ENCODE data around the gene TRAPPC12.
"Not testable (repeated sequence)": the region's sequence is repeated elsewhere in the genome, so short reads cannot be mapped to it uniquely, and the experiment has no call there.

Gene TRAPPC12

DNA sequence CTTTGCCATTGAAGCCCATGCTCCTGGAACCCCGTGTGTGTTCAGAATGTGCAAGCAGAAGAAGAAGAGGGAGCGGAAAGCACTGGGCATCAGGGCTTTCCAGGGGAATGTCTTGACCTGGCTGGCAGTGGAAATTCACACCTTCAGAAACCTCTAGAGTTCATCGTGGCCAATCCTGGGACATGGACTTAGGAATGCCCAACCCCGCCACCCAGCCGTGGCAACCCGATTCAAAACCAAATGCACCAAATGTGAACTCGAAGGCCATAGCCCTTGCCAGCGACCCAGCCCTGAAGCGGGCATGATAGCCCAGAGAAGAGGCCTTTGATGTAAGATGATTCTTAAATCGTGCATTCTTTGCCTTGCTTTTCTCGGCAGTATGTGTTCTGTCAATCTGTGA lies 70.4 kb downstream of the TRAPPC12 start:
- Histone ChIP-seq H3K27me3 (ENCODE audit: insufficient read depth, low read length) (no peaks in the 10 kb centered on the region), H3K36me3 (ENCODE audit: insufficient read depth, low read length) (peaks cover 49% of the 10 kb centered on the region), H3K4me1 (ENCODE audit: insufficient read depth, low read length) (no peaks in the 10 kb centered on the region), H3K9me3 (ENCODE audit: low read length) (peaks cover 6% of the 10 kb centered on the region), H2AFZ (ENCODE audit: low read depth, low read length) (no peak overlapping the region), H3K4me3 (ENCODE audit: low read length) (no peak overlapping the region)

- Histone ChIP-seq H2AFZ (ENCODE audit: low read depth, low read length) (no peak overlapping the region), H3K4me3 (ENCODE audit: low read length) (no peak overlapping the region), H3K4me1 (ENCODE audit: insufficient read depth, low read length) (no peaks in the 10 kb centered on the region), H3K27me3 (ENCODE audit: insufficient read depth, low read length) (no peaks in the 10 kb centered on the region), H3K36me3 (ENCODE audit: insufficient read depth, low read length) (peaks cover 45% of the 10 kb centered on the region), H3K9me3 (ENCODE audit: low read length) (peaks cover 6% of the 10 kb centered on the region)
Observed at GRCh38 chr2:3450385-3451010, 71.0 kb downstream of the TRAPPC12 start.

- H3K36me3 ChIP-seq (ENCODE audit: insufficient read depth, low read length), result peaks cover 42% of the 10 kb centered on the region
- no peak overlapping the region for H2AFZ ChIP-seq (ENCODE audit: low read depth, low read length)
- H3K4me3 ChIP-seq (ENCODE audit: low read length), result no peak overlapping the region
- no peaks in the 10 kb centered on the region for H3K4me1 ChIP-seq (ENCODE audit: insufficient read depth, low read length)
- H3K9me3 ChIP-seq (ENCODE audit: low read length), result peaks cover 6% of the 10 kb centered on the region
- no peaks in the 10 kb centered on the region for H3K27me3 ChIP-seq (ENCODE audit: insufficient read depth, low read length)
Observed at GRCh38 chr2:3451169-3451568, 71.7 kb downstream of the TRAPPC12 start.

DNA sequence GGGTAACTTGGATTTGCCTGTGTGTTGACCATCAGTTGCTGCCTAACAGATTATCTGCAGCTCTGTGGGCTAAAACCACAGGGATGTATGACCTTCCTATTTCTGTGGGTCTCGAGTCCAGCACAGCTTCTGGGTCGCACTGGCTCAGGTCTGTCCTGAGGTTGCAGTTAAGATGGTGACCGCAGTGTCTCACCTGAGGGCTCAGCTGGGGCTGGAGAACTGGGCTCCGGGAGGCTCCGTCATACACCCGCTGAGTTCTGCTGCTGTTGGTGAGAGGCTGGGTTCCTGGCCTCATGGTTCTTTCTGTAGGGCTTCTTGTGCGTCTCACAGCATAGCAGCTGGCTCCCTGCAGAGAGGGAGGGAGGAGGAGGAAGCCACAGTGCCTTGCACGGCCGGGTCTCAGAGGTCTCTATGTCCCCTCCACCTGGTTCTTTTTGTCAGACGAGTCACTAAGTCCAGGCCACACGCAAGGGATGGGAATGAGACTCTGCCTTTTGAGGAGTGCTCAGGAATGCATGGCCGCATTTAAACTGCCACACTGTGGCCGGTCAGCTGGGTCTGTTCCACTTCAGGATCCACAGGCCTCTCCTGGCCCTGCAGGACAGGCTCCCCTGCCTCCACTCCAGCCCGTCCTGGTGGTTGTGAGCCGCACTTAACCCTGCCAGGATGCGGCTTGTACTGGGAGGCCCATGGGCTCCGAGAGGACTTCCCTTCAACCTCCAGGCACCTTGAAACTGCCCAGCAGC lies 72.6 kb downstream of the TRAPPC12 start:
- Histone ChIP-seq H3K9me3 (ENCODE audit: low read length) (peaks cover 6% of the 10 kb centered on the region), H3K36me3 (ENCODE audit: insufficient read depth, low read length) (peaks cover 43% of the 10 kb centered on the region), H3K4me1 (ENCODE audit: insufficient read depth, low read length) (no peaks in the 10 kb centered on the region), H2AFZ (ENCODE audit: low read depth, low read length) (no peak overlapping the region), H3K27me3 (ENCODE audit: insufficient read depth, low read length) (no peaks in the 10 kb centered on the region), H3K4me3 (ENCODE audit: low read length) (no peak overlapping the region)

DNA sequence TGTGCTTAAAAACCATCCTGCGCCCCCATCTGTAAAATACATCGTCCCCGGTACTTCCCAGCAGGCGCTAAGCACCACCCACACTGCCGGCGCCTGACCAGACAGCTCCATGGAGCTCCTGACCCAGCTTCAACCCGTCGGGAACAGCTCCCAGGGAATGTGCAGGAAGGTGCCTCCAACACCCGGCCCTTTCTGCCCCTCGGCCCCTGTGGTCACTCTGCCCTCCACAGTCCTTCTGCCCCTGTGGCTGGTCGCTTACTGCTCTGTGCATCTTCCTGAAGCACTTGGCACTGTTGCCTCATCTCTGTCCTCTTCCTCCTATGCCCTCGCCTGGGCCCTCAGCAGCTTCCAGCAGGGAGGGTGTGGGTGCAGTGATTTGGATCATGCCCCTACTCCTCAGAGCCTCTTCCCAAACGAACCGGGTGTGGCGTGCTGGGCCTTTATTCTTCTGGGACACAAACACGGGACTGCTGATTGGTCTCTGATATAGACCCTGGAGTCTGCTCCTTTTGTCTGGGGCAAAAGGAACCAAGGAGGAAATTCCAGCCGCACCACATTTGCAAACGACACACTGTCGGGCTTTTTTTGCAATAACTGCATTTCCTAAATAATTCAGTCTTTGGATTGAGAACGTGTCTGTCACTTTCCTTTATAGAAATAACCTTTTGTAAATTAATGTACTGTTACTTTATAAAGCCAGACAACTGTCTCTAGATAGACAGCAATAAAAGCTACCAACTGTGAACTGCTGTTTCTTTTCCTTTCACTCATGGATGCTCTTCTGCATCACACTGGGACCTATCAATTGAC lies 73.9 kb downstream of the TRAPPC12 start:
- Histone ChIP-seq H3K4me1 (ENCODE audit: insufficient read depth, low read length) (no peaks in the 10 kb centered on the region), H2AFZ (ENCODE audit: low read depth, low read length) (no peak overlapping the region), H3K9me3 (ENCODE audit: low read length) (peaks cover 6% of the 10 kb centered on the region), H3K36me3 (ENCODE audit: insufficient read depth, low read length) (peaks cover 46% of the 10 kb centered on the region), H3K27me3 (ENCODE audit: insufficient read depth, low read length) (no peaks in the 10 kb centered on the region), H3K4me3 (ENCODE audit: low read length) (no peak overlapping the region)

GRCh38 chr2:3454005-3454404 lies 74.5 kb downstream of the TRAPPC12 start:
- H3K27me3 ChIP-seq (ENCODE audit: insufficient read depth, low read length); H3K9me3 ChIP-seq (ENCODE audit: low read length); H2AFZ ChIP-seq (ENCODE audit: low read depth, low read length); H3K4me1 ChIP-seq (ENCODE audit: insufficient read depth, low read length); H3K4me3 ChIP-seq (ENCODE audit: low read length): not testable (repeated sequence)
- peaks cover 45% of the 10 kb centered on the region for H3K36me3 ChIP-seq (ENCODE audit: insufficient read depth, low read length)

- H3K27me3 ChIP-seq (ENCODE audit: insufficient read depth, low read length), result no peaks in the 10 kb centered on the region
- no peaks in the 10 kb centered on the region for H3K4me1 ChIP-seq (ENCODE audit: insufficient read depth, low read length)
- no peak overlapping the region for H2AFZ ChIP-seq (ENCODE audit: low read depth, low read length)
- peaks cover 6% of the 10 kb centered on the region for H3K9me3 ChIP-seq (ENCODE audit: low read length)
- no peak overlapping the region for H3K4me3 ChIP-seq (ENCODE audit: low read length)
- peaks cover 41% of the 10 kb centered on the region for H3K36me3 ChIP-seq (ENCODE audit: insufficient read depth, low read length)
Observed at GRCh38 chr2:3454802-3455201, 75.3 kb downstream of the TRAPPC12 start.

DNA sequence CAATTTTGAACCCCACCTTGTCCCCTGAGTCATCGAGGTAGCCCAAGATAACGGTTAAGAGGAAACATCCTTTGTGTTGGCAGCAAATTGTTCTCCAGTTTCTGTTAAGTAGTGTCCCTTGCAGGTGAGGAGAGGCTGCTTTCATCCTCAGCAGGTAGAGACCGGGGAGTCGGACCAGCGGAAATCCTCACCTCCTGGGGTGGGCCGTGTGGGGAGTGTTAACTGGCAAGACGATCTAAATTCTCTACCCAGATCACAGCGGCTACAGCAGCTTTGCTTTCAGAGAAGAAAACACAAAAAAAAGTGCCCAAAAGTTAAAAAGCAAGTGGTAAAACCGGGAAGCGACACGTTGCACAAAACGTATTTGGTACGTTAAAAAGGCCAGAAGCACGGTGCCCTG lies 76.6 kb downstream of the TRAPPC12 start:
- H2AFZ ChIP-seq (ENCODE audit: low read depth, low read length), result no peak overlapping the region
- H3K36me3 ChIP-seq (ENCODE audit: insufficient read depth, low read length), result peaks cover 35% of the 10 kb centered on the region
- H3K4me1 ChIP-seq (ENCODE audit: insufficient read depth, low read length), result no peaks in the 10 kb centered on the region
- H3K27me3 ChIP-seq (ENCODE audit: insufficient read depth, low read length), result no peaks in the 10 kb centered on the region
- H3K9me3 ChIP-seq (ENCODE audit: low read length), result peaks cover 6% of the 10 kb centered on the region
- H3K4me3 ChIP-seq (ENCODE audit: low read length), result no peak overlapping the region

- Histone ChIP-seq H2AFZ (ENCODE audit: low read depth, low read length) (no peak overlapping the region), H3K36me3 (ENCODE audit: insufficient read depth, low read length) (peaks cover 30% of the 10 kb centered on the region), H3K27me3 (ENCODE audit: insufficient read depth, low read length) (no peaks in the 10 kb centered on the region), H3K4me3 (ENCODE audit: low read length) (no peak overlapping the region), H3K4me1 (ENCODE audit: insufficient read depth, low read length) (peaks cover 2% of the 10 kb centered on the region), H3K9me3 (ENCODE audit: low read length) (peaks cover 6% of the 10 kb centered on the region)
Observed at GRCh38 chr2:3457524-3458395, 78.3 kb downstream of the TRAPPC12 start.

- H3K4me3 ChIP-seq (ENCODE audit: low read length), result no peak overlapping the region
- peaks cover 6% of the 10 kb centered on the region for H3K9me3 ChIP-seq (ENCODE audit: low read length)
- no peak overlapping the region for H2AFZ ChIP-seq (ENCODE audit: low read depth, low read length)
- H3K36me3 ChIP-seq (ENCODE audit: insufficient read depth, low read length), result peaks cover 25% of the 10 kb centered on the region
- H3K27me3 ChIP-seq (ENCODE audit: insufficient read depth, low read length), result no peaks in the 10 kb centered on the region
- peaks cover 2% of the 10 kb centered on the region for H3K4me1 ChIP-seq (ENCODE audit: insufficient read depth, low read length)
Observed at GRCh38 chr2:3458396-3459184, 79.1 kb downstream of the TRAPPC12 start.

DNA sequence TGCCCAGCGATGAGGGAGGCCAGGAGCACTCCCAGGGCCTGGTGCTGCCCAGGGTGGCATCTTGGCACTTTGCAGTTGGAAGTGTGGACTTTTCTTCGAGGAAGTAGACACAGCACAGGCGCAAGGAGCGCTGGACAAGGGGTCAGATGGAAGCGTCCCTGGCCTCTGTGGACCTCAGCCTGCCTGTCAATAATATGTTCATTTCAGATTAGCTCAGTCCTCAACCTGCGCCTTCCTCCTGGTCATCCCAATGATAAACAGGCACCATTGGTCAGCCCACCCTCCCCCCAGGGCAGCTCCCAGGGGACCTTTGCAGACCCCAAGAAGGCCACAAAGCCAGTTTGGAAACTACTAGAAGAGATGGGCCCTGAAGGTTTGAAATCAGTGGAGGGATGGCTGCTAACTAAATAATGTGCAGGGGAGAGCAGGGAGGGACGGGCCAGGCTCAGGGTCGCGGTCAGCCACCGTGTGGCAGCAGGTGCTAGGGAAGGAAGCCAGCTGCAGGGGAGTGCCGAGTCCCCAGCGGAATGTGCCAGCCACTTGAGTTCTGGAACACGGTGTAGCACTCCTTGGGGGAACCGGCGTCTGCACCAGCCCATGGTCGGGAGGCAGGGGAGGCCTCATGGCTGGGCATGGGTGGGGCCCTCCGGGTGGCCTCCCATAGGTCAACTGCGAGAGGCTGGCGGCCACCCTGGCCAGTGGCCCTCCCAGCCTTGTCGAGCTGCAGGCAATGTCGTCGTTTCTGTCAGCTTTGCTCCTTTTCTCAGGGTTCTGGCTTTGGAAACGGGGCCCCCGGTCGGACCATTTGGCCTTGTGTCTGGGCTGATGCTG lies 79.9 kb downstream of the TRAPPC12 start:
- Histone ChIP-seq H3K27me3 (ENCODE audit: insufficient read depth, low read length) (no peaks in the 10 kb centered on the region), H3K36me3 (ENCODE audit: insufficient read depth, low read length) (peaks cover 27% of the 10 kb centered on the region)

More for the DNA sequence above, 79.9 kb downstream of the TRAPPC12 start:
- Histone ChIP-seq H3K4me3 (ENCODE audit: low read length) (no peak overlapping the region), H2AFZ (ENCODE audit: low read depth, low read length) (no peak overlapping the region), H3K4me1 (ENCODE audit: insufficient read depth, low read length) (peaks cover 2% of the 10 kb centered on the region), H3K9me3 (ENCODE audit: low read length) (peaks cover 4% of the 10 kb centered on the region)
